Progenitor cell of endocrine pancreas (in vitro differentiated cells): ENCODE measurements around the gene POU3F1. TPM values are rescaled to one million over a fixed set of nuclear protein-coding genes. Genes with fewer than 3 reads are reported as not detected.
A peak's percentile ranks its signal among the peaks of the same experiment; 100 is the strongest.

Experiments
- DNase-seq: peaks from one replicate; pipeline ENCODE4 v3.0.0; 2021; ENCODE audit warnings: low spot score; ENCODE audit not compliant: unreplicated experiment
- H3K27ac Mint-ChIP-seq: 2 replicates; pipeline ENCODE4 v1.8.0; 2021; ENCODE audit warnings: mild to moderate bottlenecking, moderate library complexity, mixed read lengths
- H3K27me3 Mint-ChIP-seq: 2 replicates; pipeline ENCODE4 v1.8.0; 2021; ENCODE audit warnings: mixed read lengths
- H3K36me3 Mint-ChIP-seq: 2 replicates; pipeline ENCODE4 v1.8.0; 2022; ENCODE audit warnings: mixed read lengths; ENCODE audit not compliant: insufficient read depth
- H3K4me1 Mint-ChIP-seq: 2 replicates; pipeline ENCODE4 v1.8.0; 2021; ENCODE audit warnings: low read depth, mixed read lengths
- H3K4me3 Mint-ChIP-seq: 2 replicates; pipeline ENCODE4 v1.8.0; 2021; ENCODE audit warnings: low read depth, mild to moderate bottlenecking, moderate library complexity, mixed read lengths
- H3K9me3 Mint-ChIP-seq: 2 replicates; pipeline ENCODE4 v1.8.0; 2021; ENCODE audit warnings: low read depth, mixed read lengths
- CTCF ChIP-seq: fragments of 200-600 bp; sonication (generic); IDR thresholded peaks from one replicate; pipeline ENCODE4 v1.5.0; 2021; ENCODE audit warnings: antibody characterized with exemption, mild to moderate bottlenecking; ENCODE audit not compliant: unreplicated experiment
- microRNA-seq: library from miRNA; unstranded; fragments of <30 nt; microRNA quantifications from one replicate; pipeline ENCODE4 v1.1.0, GENCODE V29; 2020; ENCODE audit warnings: borderline number of aligned reads; ENCODE audit not compliant: unreplicated experiment
- total RNA-seq: library from RNA; stranded (reverse); gene quantifications from 2 replicates; pipeline ENCODE4 v1.2.1, GENCODE V29; 2021

POU3F1 gene
- total RNA-seq, 1 donor from 2014 or later, result 0.43 TPM

GRCh38 chr1:37995751-37996345, 50.7 kb downstream of the POU3F1 start:
- TF ChIP-seq CTCF, result no peak
- H3K27me3 Mint-ChIP-seq, result no peaks in the 10 kb centered on the region
- H3K27ac Mint-ChIP-seq, result no peak overlapping the region
- peak overlapping the region; percentile 62 for H3K4me3 Mint-ChIP-seq
- peaks cover 4% of the 10 kb centered on the region for H3K36me3 Mint-ChIP-seq
- H3K9me3 Mint-ChIP-seq, result no peaks in the 10 kb centered on the region
- H3K4me1 Mint-ChIP-seq, result peaks cover 11% of the 10 kb centered on the region
- DNase-seq, result no peak

- peaks cover 5% of the 10 kb centered on the region for H3K4me1 Mint-ChIP-seq
- peaks cover 4% of the 10 kb centered on the region for H3K36me3 Mint-ChIP-seq
- DNase-seq, result no peak
- H3K4me3 Mint-ChIP-seq, result no peak overlapping the region
- TF ChIP-seq CTCF, result no peak
- no peaks in the 10 kb centered on the region for H3K9me3 Mint-ChIP-seq
- no peak overlapping the region for H3K27ac Mint-ChIP-seq
- no peaks in the 10 kb centered on the region for H3K27me3 Mint-ChIP-seq
Measured at GRCh38 chr1:37994886-37995566, 51.6 kb downstream of the POU3F1 start.

Small RNA genes lying within 50 kb of the gene (microRNA-seq; reads per million reads assigned to microRNA genes)
- gene MIR3659, result 2.4 reads per million

Other genes with a start within 250 kb of the POU3F1 start
- gene C1orf122, start 239.0 kb downstream of the POU3F1 start, total RNA-seq, result 43.6 and 43.9 TPM in 2 replicates
- gene YRDC, start 238.6 kb downstream of the POU3F1 start, total RNA-seq, result 14.0 and 15.0 TPM in 2 replicates
- 15.3 and 20.4 TPM in 2 replicates for gene MTF1, start 187.2 kb downstream of the POU3F1 start, total RNA-seq
- 21.1 and 21.9 TPM in 2 replicates for gene INPP5B, start 99.7 kb downstream of the POU3F1 start, total RNA-seq
- 73.8 and 77.3 TPM in 2 replicates for gene SF3A3, start 56.8 kb downstream of the POU3F1 start, total RNA-seq
- 16.5 and 17.6 TPM in 2 replicates for gene FHL3, start 41.3 kb downstream of the POU3F1 start, total RNA-seq
- 23.8 and 27.2 TPM in 2 replicates for gene UTP11, start 34.1 kb downstream of the POU3F1 start, total RNA-seq